ENCODE results near the gene FASN. TPM values are rescaled to one million over a fixed set of nuclear protein-coding genes. Genes with fewer than 3 reads are reported as not detected.

The FASN gene
- total and polyA plus RNA-seq, 2 of the 13 experiments (the other 11 are each of a cell fraction or from before 2014, with no cell fraction given), result 51.7 to 101 TPM

DNA sequence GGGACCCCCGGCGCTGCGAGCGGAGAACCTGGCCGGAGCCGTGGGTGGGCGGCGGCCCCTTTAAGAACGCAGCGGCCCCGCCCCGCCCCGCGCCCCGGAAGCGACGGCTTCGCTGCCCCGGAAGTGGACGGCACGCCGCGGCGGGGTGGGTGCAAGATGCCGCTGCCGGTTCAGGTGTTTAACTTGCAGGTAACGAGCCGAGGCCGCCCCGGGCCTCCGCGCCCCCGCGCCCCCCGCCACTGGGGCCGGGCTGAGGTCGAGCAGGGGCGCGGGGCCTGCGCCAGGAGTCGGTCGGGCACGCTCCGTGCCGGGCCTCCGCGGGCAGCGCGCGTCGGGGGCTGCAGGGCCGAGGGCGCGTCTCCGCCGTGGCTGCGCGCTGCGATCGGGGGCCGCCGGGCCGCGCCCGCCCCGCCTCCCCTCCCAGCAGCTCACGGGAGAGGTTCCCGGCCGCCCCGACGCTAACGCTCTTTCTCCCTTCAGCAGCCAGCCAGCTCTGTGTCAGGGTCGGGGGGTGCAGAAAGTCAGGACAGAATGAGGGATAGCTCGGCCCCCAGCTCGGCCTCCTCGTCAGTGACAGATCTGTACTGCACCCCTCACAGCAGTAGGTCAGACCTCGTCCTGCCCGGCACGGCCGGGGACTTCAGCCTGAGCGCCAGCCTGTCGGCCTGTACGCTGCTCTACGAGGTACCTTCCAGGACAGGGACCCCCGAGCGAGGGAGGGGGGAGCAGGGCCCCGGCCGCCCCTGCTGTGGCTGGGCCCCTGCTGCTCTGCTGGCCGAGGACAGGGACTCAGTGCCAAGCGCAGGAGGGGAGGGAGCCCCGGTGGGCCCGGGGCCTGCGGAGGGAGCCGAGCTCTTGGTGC is 46.0 kb downstream of the FASN start, which contains the start of the genes GPS1 and RFNG (continued):
- TF ChIP-seq, protein P1, sequence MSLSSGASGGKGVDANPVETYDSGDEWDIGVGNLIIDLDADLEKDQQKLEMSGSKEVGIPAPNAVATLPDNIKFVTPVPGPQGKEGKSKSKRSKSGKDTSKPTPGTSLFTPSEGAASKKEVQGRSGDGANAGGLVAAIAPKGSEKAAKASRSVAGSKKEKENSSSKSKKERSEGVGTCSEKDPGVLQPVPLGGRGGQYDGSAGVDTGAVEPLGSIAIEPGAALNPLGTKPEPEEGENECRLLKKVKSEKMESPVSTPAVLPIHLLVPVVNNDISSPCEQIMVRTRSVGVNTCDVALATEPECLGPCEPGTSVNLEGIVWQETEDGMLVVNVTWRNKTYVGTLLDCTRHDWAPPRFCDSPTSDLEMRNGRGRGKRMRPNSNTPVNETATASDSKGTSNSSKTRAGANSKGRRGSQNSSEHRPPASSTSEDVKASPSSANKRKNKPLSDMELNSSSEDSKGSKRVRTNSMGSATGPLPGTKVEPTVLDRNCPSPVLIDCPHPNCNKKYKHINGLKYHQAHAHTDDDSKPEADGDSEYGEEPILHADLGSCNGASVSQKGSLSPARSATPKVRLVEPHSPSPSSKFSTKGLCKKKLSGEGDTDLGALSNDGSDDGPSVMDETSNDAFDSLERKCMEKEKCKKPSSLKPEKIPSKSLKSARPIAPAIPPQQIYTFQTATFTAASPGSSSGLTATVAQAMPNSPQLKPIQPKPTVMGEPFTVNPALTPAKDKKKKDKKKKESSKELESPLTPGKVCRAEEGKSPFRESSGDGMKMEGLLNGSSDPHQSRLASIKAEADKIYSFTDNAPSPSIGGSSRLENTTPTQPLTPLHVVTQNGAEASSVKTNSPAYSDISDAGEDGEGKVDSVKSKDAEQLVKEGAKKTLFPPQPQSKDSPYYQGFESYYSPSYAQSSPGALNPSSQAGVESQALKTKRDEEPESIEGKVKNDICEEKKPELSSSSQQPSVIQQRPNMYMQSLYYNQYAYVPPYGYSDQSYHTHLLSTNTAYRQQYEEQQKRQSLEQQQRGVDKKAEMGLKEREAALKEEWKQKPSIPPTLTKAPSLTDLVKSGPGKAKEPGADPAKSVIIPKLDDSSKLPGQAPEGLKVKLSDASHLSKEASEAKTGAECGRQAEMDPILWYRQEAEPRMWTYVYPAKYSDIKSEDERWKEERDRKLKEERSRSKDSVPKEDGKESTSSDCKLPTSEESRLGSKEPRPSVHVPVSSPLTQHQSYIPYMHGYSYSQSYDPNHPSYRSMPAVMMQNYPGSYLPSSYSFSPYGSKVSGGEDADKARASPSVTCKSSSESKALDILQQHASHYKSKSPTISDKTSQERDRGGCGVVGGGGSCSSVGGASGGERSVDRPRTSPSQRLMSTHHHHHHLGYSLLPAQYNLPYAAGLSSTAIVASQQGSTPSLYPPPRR (CRISPR knock-in tag; IDR thresholded peaks at IDR 0.05; ENCODE audit: borderline replicate concordance), result no peak
- TF ChIP-seq ATF6 (CRISPR knock-in tag; conservative IDR thresholded peaks at IDR 0.05) (no peak), MXD4 (CRISPR knock-in tag; IDR thresholded peaks at IDR 0.05) (peak; percentile 3; the same call in 1 of the 2 replicates), GATA4 (IDR thresholded peaks at IDR 0.05; ENCODE audit: borderline replicate concordance, low read depth) (no peak), ADNP (CRISPR knock-in tag; IDR thresholded peaks at IDR 0.05) (no peak), TMF1 (CRISPR knock-in tag; IDR thresholded peaks at IDR 0.05; ENCODE audit: low read depth) (no peak), HHEX (CRISPR knock-in tag; IDR thresholded peaks at IDR 0.05) (no peak), POGK (CRISPR knock-in tag; conservative IDR thresholded peaks at IDR 0.05) (peak; percentile 15; the same call in 1 of the 2 replicates), RORA (CRISPR knock-in tag; IDR thresholded peaks at IDR 0.05) (no peak), SNAPC2 (CRISPR knock-in tag; IDR thresholded peaks at IDR 0.05) (no peak), ZSCAN30 (CRISPR knock-in tag; IDR thresholded peaks at IDR 0.05) (no peak), SIX4 (CRISPR knock-in tag; IDR thresholded peaks at IDR 0.05) (no peak), ZNF746 (CRISPR knock-in tag; IDR thresholded peaks at IDR 0.05) (no peak), TAF1 (CRISPR knock-in tag; IDR thresholded peaks at IDR 0.05) (peak; percentile 51; the same call in 1 of the 2 replicates), CBX2 (IDR thresholded peaks at IDR 0.05; ENCODE audit: low read depth, low read length) (no peak), CBX2 (CRISPR knock-in tag; IDR thresholded peaks at IDR 0.05; ENCODE audit: low read depth) (no peak), ZNF234 (CRISPR knock-in tag; conservative IDR thresholded peaks at IDR 0.05) (no peak), PAX8 (CRISPR knock-in tag; IDR thresholded peaks at IDR 0.05; ENCODE audit: borderline replicate concordance) (no peak), EZH2 (conservative IDR thresholded peaks at IDR 0.05; ENCODE audit: low read depth, low read length) (no peak)
- TF ChIP-seq, protein P2, sequence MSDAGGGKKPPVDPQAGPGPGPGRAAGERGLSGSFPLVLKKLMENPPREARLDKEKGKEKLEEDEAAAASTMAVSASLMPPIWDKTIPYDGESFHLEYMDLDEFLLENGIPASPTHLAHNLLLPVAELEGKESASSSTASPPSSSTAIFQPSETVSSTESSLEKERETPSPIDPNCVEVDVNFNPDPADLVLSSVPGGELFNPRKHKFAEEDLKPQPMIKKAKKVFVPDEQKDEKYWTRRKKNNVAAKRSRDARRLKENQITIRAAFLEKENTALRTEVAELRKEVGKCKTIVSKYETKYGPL (CRISPR knock-in tag; IDR thresholded peaks at IDR 0.05), result no peak
- TF ChIP-seq, protein P3, sequence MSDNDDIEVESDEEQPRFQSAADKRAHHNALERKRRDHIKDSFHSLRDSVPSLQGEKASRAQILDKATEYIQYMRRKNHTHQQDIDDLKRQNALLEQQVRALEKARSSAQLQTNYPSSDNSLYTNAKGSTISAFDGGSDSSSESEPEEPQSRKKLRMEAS (IDR thresholded peaks at IDR 0.05), result peak; percentile 67

All from HepG2 (cell line).